HepG2 (cell line): ENCODE measurements around the gene BLZF1. TPM values are rescaled to one million over a fixed set of nuclear protein-coding genes. Genes with fewer than 3 reads are reported as not detected.

Experiments used
- ATAC-seq: fragments of 200-7000 bp; cut with Tn5 transposase; 3 replicates; pipeline ENCODE4 v1.9.1; 2020; ENCODE audit warnings: mild to moderate bottlenecking, moderate library complexity
- BruUV-seq: library from RNA; stranded (reverse); fragments of 400-500 nt; replicated peaks from 2 replicates; lab custom pipeline; 2021; lab: Mats Ljungman, UMichigan
- CTCF ChIA-PET: fragments of 300-600 bp; formaldehyde crosslinking; extraction: SDS; loops from one replicate; lab custom pipeline; 2021; ENCODE audit warnings: low total read pairs, inconsistent platforms, low intra/inter-chr PET ratio; lab: Yijun Ruan, JAX
- POLR2A ChIA-PET: fragments of 350-600 bp; sonication (Branson Sonifier 250); formaldehyde crosslinking; loops from one replicate; lab custom pipeline; 2020; ENCODE audit warnings: antibody characterized with exemption, inconsistent platforms; lab: Yijun Ruan, JAX
- DNase-seq: peaks from one replicate; pipeline ENCODE4 v3.0.0-alpha.2; 2015; ENCODE audit warnings: low spot score
- FAIRE-seq: peaks from 3 replicates; lab custom pipeline; 2011; peaks lifted over from hg19 to GRCh38; lab: Jason Lieb, UNC
- H2AFZ ChIP-seq: one replicate; pipeline ENCODE4 v1.6.1; 2011; ENCODE audit warnings: low read length, inconsistent platforms
- H3K27ac ChIP-seq: fragments of 300-600 bp; 3 replicates; pipeline ENCODE4 v1.8.0; 2011; ENCODE audit warnings: mixed run types, mild to moderate bottlenecking, mixed read lengths, low read length, inconsistent platforms; ENCODE audit not compliant: insufficient read depth; ENCODE audit errors: extremely low read length
- H3K27me3 ChIP-seq, 2 experiments: fragments of 200-600 bp in 1 of 2; 2 replicates in 1 of 2; 3 replicates in 1 of 2; pipeline versions ENCODE4 v1.6.0 to v1.8.0; 2011; ENCODE audit warnings: low read length in 2 of 2, mild to moderate bottlenecking in 2 of 2, moderate library complexity in 2 of 2, inconsistent platforms in 1 of 2; ENCODE audit not compliant: insufficient read depth in 2 of 2, control insufficient read depth in 1 of 2
- H3K36me3 ChIP-seq, 2 experiments: fragments of 200-600 bp in 1 of 2; replicated peaks in 1 of 2; 2 replicates in 1 of 2; 3 replicates in 1 of 2; pipeline versions ENCODE4 v1.5.1 to v1.8.0; 2011; ENCODE audit warnings: low read length in 2 of 2, inconsistent platforms in 1 of 2; ENCODE audit not compliant: insufficient read depth in 2 of 2, control insufficient read depth in 1 of 2
- H3K4me1 ChIP-seq: 2 replicates; pipeline ENCODE4 v1.5.1; 2012; ENCODE audit warnings: low read length, inconsistent platforms; ENCODE audit not compliant: insufficient read depth
- H3K4me2 ChIP-seq: 2 replicates; pipeline ENCODE4 v1.6.0; 2011; ENCODE audit warnings: low read depth, low read length, inconsistent platforms
- H3K4me3 ChIP-seq, 3 experiments: fragments of 200-600 bp in 1 of 3; sonication (generic), shearing (Covaris generic) in 1 of 3; replicated peaks in 1 of 3; 2 replicates each; pipeline ENCODE4 v1.5.1; 2011 to 2016; ENCODE audit warnings: low read length in 3 of 3, inconsistent platforms in 2 of 3, low read depth in 2 of 3, mild to moderate bottlenecking in 2 of 3, control low read depth in 1 of 3, mixed read lengths in 1 of 3; ENCODE audit not compliant: insufficient read depth in 1 of 3
- H3K79me2 ChIP-seq: one replicate; pipeline ENCODE4 v1.6.1; 2011; ENCODE audit warnings: low read length, inconsistent platforms; ENCODE audit not compliant: insufficient read depth
- H3K9ac ChIP-seq: 2 replicates; pipeline ENCODE4 v1.6.0; 2011; ENCODE audit warnings: mild to moderate bottlenecking, low read depth, low read length, inconsistent platforms; ENCODE audit not compliant: insufficient read depth
- H3K9me3 ChIP-seq: 2 replicates; pipeline ENCODE4 v1.5.1; 2012; ENCODE audit warnings: mild to moderate bottlenecking, low read length
- H4K20me1 ChIP-seq: 2 replicates; pipeline ENCODE4 v1.6.0; 2011; ENCODE audit warnings: inconsistent platforms, mild to moderate bottlenecking, low read length, moderate library complexity; ENCODE audit not compliant: insufficient read depth
- IKZF1 ChIP-seq: fragments of 450-650 bp; IDR thresholded peaks from 2 replicates; pipeline ENCODE4 v1.7.1; 2016
- KLF9 ChIP-seq: IDR thresholded peaks from 2 replicates; pipeline ENCODE4 v1.6.1; 2016; ENCODE audit warnings: low read depth
- NBN ChIP-seq: fragments of 450-650 bp; conservative IDR thresholded peaks from 2 replicates; pipeline ENCODE4 v1.6.1; 2017
- TOE1 ChIP-seq: sonication (generic); formaldehyde crosslinking; IDR thresholded peaks from 2 replicates; pipeline ENCODE4 v1.4.0; 2020; ENCODE audit warnings: mild to moderate bottlenecking, missing genetic modification reagents
- ZNF781 ChIP-seq: sonication (generic); formaldehyde crosslinking; IDR thresholded peaks from 2 replicates; pipeline ENCODE4 v1.5.1; 2020; ENCODE audit warnings: borderline replicate concordance, mild to moderate bottlenecking, missing genetic modification reagents; ENCODE audit errors: not compliant biosample characterization
- WGBS: methylation state at CpG from one replicate; pipeline ENCODE4 v1.1.6; 2017; ENCODE audit warnings: low lambda C conversion rate; 5-methylcytosine and 5-hydroxymethylcytosine counted together
- in situ Hi-C: cut with HindIII; loops from 2 replicates; pipeline ENCODE4 v1.10.0; 2017; ENCODE audit warnings: low pct_unique_long_range_greater_than_20kb; ENCODE audit not compliant: extremely low pct_ligation_motif_present
- intact Hi-C: fragments of 100-400 bp; cut with micrococcal nuclease; formaldehyde crosslinking; loops from one replicate; pipeline ENCODE4 v1.10.0; 2022; ENCODE audit not compliant: unreplicated experiment
- polyA plus RNA-seq, 8 experiments: library from polyadenylated mRNA; depleted of rRNA in 3 of 8; stranded (reverse) in 7 of 8; unstranded in 1 of 8; fragments of >200 nt; fragmentation: Illumina TruSeq in 4 of 8; extraction: Trizol in 4 of 8; gene quantifications; 2 replicates each; pipeline versions ENCODE4 v1.2.1 to v1.2.3, GENCODE V29; 2011 to 2016; ENCODE audit warnings: low read depth in 4 of 8, missing spikeins in 1 of 8, mixed read lengths in 1 of 8; ENCODE audit not compliant: insufficient read depth in 1 of 8
- total RNA-seq, 5 experiments: library from RNA; depleted of rRNA; stranded (reverse); fragments of >200 nt; fragmentation: Illumina TruSeq; extraction: Trizol; gene quantifications; 2 replicates each; pipeline ENCODE4 v1.2.3, GENCODE V29; 2016; ENCODE audit warnings: low read depth in 1 of 5
- TF ChIP-seq, protein P1 (sequence below): sonication (generic); formaldehyde crosslinking; IDR thresholded peaks from 2 replicates; pipeline ENCODE4 v1.5.1; 2020; ENCODE audit warnings: missing genetic modification reagents, mild to moderate bottlenecking, borderline replicate concordance
- TF ChIP-seq, protein P2 (sequence below): IDR thresholded peaks from 2 replicates; pipeline ENCODE4 v1.6.1; 2016; ENCODE audit warnings: mild to moderate bottlenecking, missing biosample characterization, missing genetic modification reagents
- TF ChIP-seq, protein P3 (sequence below): IDR thresholded peaks from 2 replicates; pipeline ENCODE4 v1.6.1; 2016

Gene BLZF1
- total and polyA plus RNA-seq, 2 of the 13 experiments (the other 11 are each of a cell fraction or from before 2014, with no cell fraction given): 4.5 to 13.7 TPM

DNA sequence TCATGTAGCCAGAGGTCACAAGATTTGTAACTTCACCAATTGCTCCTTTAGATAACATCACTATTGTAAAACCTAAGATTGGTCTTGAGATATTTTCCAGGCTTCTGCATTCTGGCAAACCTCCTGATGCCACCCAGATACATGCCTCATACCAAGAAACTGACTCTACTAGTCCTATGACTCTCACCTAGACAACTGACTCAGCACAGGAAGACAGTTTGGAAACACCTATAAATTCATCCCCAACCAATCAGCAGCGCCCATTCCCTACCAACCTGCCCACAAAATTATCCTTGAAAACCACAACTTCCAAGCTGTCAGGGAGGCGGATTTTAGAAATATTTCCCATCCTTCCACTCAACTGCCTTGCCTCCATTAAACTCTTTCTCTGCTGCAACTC is 3.0 kb upstream of the BLZF1 start (continued):
- TF ChIP-seq, protein P1, sequence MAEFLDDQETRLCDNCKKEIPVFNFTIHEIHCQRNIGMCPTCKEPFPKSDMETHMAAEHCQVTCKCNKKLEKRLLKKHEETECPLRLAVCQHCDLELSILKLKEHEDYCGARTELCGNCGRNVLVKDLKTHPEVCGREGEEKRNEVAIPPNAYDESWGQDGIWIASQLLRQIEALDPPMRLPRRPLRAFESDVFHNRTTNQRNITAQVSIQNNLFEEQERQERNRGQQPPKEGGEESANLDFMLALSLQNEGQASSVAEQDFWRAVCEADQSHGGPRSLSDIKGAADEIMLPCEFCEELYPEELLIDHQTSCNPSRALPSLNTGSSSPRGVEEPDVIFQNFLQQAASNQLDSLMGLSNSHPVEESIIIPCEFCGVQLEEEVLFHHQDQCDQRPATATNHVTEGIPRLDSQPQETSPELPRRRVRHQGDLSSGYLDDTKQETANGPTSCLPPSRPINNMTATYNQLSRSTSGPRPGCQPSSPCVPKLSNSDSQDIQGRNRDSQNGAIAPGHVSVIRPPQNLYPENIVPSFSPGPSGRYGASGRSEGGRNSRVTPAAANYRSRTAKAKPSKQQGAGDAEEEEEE: no peak
- no peak for TF ChIP-seq TOE1 (CRISPR knock-in tag)

DNA sequence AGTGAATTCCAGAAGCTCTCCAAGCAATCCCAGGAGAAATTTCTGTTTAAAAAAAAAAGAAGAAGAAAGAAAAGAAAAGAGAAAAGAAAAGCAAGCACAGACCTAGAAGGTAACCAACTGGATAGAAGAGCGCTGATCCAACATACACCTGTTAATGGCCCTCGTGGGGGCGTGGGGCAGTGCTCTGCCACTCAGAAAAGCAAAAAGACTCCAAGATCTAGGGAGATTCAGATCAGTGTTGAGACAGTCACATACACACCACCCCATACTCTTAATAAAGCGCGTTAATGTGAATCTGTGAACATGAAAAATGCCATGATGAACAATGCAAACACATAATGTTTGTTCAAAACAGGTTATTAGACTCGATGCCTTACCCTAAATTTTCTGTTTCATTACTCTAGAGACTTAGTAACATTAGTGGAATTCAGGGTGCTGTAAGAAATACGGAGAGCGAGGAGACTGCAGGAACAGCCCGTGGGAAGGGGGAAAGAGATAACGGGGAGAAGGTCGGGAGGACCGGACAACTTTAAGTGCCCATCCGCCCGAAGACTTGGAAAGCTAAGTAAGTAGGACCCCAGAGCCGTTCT is 804 bp upstream of the BLZF1 start:
- Histone ChIP-seq H3K9ac (peak overlapping the region; percentile 63), H4K20me1 (no peaks in the 10 kb centered on the region), H3K4me2 (peak overlapping the region; percentile 83), H3K4me1 (peaks cover 27% of the 10 kb centered on the region), H3K79me2 (peaks cover 14% of the 10 kb centered on the region), H2AFZ (peak overlapping the region; percentile 82), H3K27ac (peak overlapping the region; percentile 35), H3K9me3 (0 out of 2 replicates have a peak, but pooled peaks cover 4% of the 10 kb centered on the region), H3K4me3 (peak overlapping the region; percentile 85 to 93 (median 92)), H3K36me3 (peaks cover 3 to 7% of the 10 kb centered on the region in 2 experiments; a peak in 3 of 5 replicates), H3K27me3 (no peaks in the 10 kb centered on the region; a peak in 2 of 5 replicates)
- POLR2A ChIA-PET: interaction anchor here (1.3 to 1.7 kb wide), 3 partner anchors 119 to 1013 kb away, joined by 4 to 13 read pairs (median 6); partner anchors contain the start of genes ATP1B1 and SLC19A2
- BruUV-seq: TSS peak; percentile 72
- CTCF ChIA-PET: no interaction called here
- WGBS: 17% methylated on average over 15 of the region's 15 CpGs
- TF ChIP-seq ZNF781 (CRISPR knock-in tag): peak; percentile 3
- TF ChIP-seq IKZF1: no peak
- no peak for TF ChIP-seq NBN
- 0 out of 2 replicates have a peak, but pooled peaks have one; percentile 29 for TF ChIP-seq KLF9
- TF ChIP-seq, protein P2, sequence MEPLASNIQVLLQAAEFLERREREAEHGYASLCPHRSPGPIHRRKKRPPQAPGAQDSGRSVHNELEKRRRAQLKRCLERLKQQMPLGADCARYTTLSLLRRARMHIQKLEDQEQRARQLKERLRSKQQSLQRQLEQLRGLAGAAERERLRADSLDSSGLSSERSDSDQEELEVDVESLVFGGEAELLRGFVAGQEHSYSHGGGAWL (CRISPR knock-in tag): 0 out of 2 replicates have a peak, but pooled peaks have one; percentile 10
- TF ChIP-seq, protein P3, sequence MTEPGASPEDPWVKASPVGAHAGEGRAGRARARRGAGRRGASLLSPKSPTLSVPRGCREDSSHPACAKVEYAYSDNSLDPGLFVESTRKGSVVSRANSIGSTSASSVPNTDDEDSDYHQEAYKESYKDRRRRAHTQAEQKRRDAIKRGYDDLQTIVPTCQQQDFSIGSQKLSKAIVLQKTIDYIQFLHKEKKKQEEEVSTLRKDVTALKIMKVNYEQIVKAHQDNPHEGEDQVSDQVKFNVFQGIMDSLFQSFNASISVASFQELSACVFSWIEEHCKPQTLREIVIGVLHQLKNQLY (CRISPR knock-in tag): 0 out of 2 replicates have a peak, but pooled peaks have one; percentile 5
- ATAC-seq (peak; percentile 20; the same call in 2 of the 3 replicates), DNase-seq (no peak), FAIRE-seq (no peak)
- in situ Hi-C loops: no loop called here
- intact Hi-C loops: loop anchor here (1.0 kb wide), 1 partner anchor 142 kb away; no protein-coding TSS in a partner anchor
